Measurements from ENCODE around the gene ERICH4. TPM values are rescaled to one million over a fixed set of nuclear protein-coding genes. Genes with fewer than 3 reads are reported as not detected.

Gene ERICH4
- total RNA-seq, 3 donors from 2014 or later: not detected

- H3K4me1 ChIP-seq: peaks cover 0 to 11% of the 10 kb centered on the region in 2 donors
- intact Hi-C loops (cut with DNase I; ENCODE audit: low total_unique reads): no loop called here
- H3K9me3 ChIP-seq: no peaks in the 10 kb centered on the region
- H3K4me3 ChIP-seq: no peak overlapping the region
- H3K36me3 ChIP-seq: peaks cover 7% of the 10 kb centered on the region
- DNase-seq (ENCODE audit: low spot score in 2 of 2): no peak
- peak overlapping the region; percentile 78 to 84 for H3K27ac ChIP-seq
- no peaks in the 10 kb centered on the region for H3K27me3 ChIP-seq
- TF ChIP-seq POLR2AphosphoS5 (IDR thresholded peaks at IDR 0.05) (no peak), POLR2A (IDR thresholded peaks at IDR 0.05) (no peak), CTCF (IDR thresholded peaks at IDR 0.05) (no peak)
Measured at GRCh38 chr19:41410336-41411054, 32.5 kb upstream of the ERICH4 start.

GRCh38 chr19:41411100-41411967, 31.6 kb upstream of the ERICH4 start:
- Histone ChIP-seq H3K27ac (peak overlapping the region; percentile 78 to 84), H3K36me3 (peaks cover 7% of the 10 kb centered on the region), H3K9me3 (no peaks in the 10 kb centered on the region), H3K4me3 (peak overlapping the region in 1 of 3 donors; percentile 8), H3K4me1 (peaks cover 0 to 11% of the 10 kb centered on the region in 2 donors), H3K27me3 (no peaks in the 10 kb centered on the region)
- intact Hi-C loops (cut with DNase I; ENCODE audit: low total_unique reads): no loop called here
- DNase-seq (ENCODE audit: low spot score in 2 of 2): peak in 1 of 2 donors; percentile 59
- no peak for TF ChIP-seq POLR2AphosphoS5 (IDR thresholded peaks at IDR 0.05)

- Histone ChIP-seq H3K4me3 (peak overlapping the region in 1 of 3 donors; percentile 8), H3K9me3 (no peaks in the 10 kb centered on the region), H3K36me3 (peaks cover 7% of the 10 kb centered on the region), H3K27ac (peak overlapping the region; percentile 78 to 84), H3K4me1 (peaks cover 0 to 11% of the 10 kb centered on the region in 2 donors), H3K27me3 (no peaks in the 10 kb centered on the region)
- intact Hi-C loops (cut with DNase I; ENCODE audit: low total_unique reads): no loop called here
- TF ChIP-seq CTCF (IDR thresholded peaks at IDR 0.05) (no peak), POLR2AphosphoS5 (IDR thresholded peaks at IDR 0.05) (no peak), POLR2A (IDR thresholded peaks at IDR 0.05) (no peak)
- peak in 1 of 2 donors; percentile 69 for DNase-seq (ENCODE audit: low spot score in 2 of 2)
Measured at GRCh38 chr19:41411968-41412265, 31.0 kb upstream of the ERICH4 start.

- DNase-seq (ENCODE audit: low spot score in 2 of 2): no peak
- intact Hi-C loops (cut with DNase I; ENCODE audit: low total_unique reads): no loop called here
- peaks cover 7% of the 10 kb centered on the region for H3K36me3 ChIP-seq
- no peak overlapping the region for H3K27ac ChIP-seq
- no peaks in the 10 kb centered on the region for H3K9me3 ChIP-seq
- no peak for TF ChIP-seq POLR2A (IDR thresholded peaks at IDR 0.05)
- no peak for TF ChIP-seq POLR2AphosphoS5 (IDR thresholded peaks at IDR 0.05)
- no peak for TF ChIP-seq CTCF (IDR thresholded peaks at IDR 0.05)
- no peak overlapping the region for H3K4me3 ChIP-seq
- no peaks in the 10 kb centered on the region for H3K27me3 ChIP-seq
- peaks cover 0 to 11% of the 10 kb centered on the region in 2 donors for H3K4me1 ChIP-seq
Measured at GRCh38 chr19:41412953-41413352, 30.0 kb upstream of the ERICH4 start.

- peaks cover 7% of the 10 kb centered on the region for H3K36me3 ChIP-seq
- H3K4me3 ChIP-seq: no peak overlapping the region
- H3K27ac ChIP-seq: no peak overlapping the region
- DNase-seq (ENCODE audit: low spot score in 2 of 2): no peak
- intact Hi-C loops (cut with DNase I; ENCODE audit: low total_unique reads): no loop called here
- no peaks in the 10 kb centered on the region for H3K27me3 ChIP-seq
- H3K4me1 ChIP-seq: peaks cover 0 to 9% of the 10 kb centered on the region in 2 donors
- no peak for TF ChIP-seq POLR2AphosphoS5 (IDR thresholded peaks at IDR 0.05)
- H3K9me3 ChIP-seq: no peaks in the 10 kb centered on the region
Measured at GRCh38 chr19:41413947-41414346, 29.0 kb upstream of the ERICH4 start.

GRCh38 chr19:41414461-41414860, 28.5 kb upstream of the ERICH4 start:
- Histone ChIP-seq H3K4me1 (peaks cover 0 to 4% of the 10 kb centered on the region in 2 donors), H3K4me3 (no peak overlapping the region), H3K27me3 (no peaks in the 10 kb centered on the region), H3K36me3 (peaks cover 7% of the 10 kb centered on the region), H3K9me3 (no peaks in the 10 kb centered on the region), H3K27ac (no peak overlapping the region)
- no peak for TF ChIP-seq POLR2AphosphoS5 (IDR thresholded peaks at IDR 0.05)
- TF ChIP-seq POLR2A (IDR thresholded peaks at IDR 0.05): no peak
- TF ChIP-seq CTCF (IDR thresholded peaks at IDR 0.05): no peak
- intact Hi-C loops (cut with DNase I; ENCODE audit: low total_unique reads): no loop called here
- no peak for DNase-seq (ENCODE audit: low spot score in 2 of 2)

Data from breast epithelium (tissue), 4 donors.